ENCODE measurements around the gene KIRREL1.

DNA sequence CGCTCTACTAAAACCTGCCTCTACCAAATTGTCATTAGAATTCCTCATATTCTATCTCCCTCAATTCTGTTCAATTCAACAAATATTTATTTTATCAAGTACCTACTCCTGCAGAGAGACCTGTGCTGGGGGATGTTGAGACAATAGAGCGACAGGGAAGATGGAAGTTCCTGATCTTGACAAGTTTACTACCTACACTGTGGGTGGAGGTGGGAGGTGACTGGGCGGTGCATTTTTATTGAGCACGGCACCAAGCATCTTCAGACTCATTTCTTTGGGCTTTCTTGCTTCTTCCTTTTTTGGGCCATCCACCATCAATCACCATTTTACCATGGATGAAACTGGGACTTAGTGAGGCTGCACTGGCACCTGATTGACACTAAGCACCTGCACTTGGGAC lies 61.3 kb downstream of the KIRREL1 start:
- TF ChIP-seq CTCF (IDR thresholded peaks at IDR 0.05; ENCODE audit: low read length), result no peak
- no peak for TF ChIP-seq EZH2 (IDR thresholded peaks at IDR 0.05; ENCODE audit: borderline replicate concordance, low read length)
